Measurements from ENCODE around the gene GPA33. TPM values are rescaled to one million over a fixed set of nuclear protein-coding genes. Genes with fewer than 3 reads are reported as not detected.

Gene GPA33
- total and polyA plus RNA-seq, 9 of the 15 experiments (the other 6 are each of a cell fraction or from before 2014, with no cell fraction given): 0.13 TPM; not detected in 8

DNA sequence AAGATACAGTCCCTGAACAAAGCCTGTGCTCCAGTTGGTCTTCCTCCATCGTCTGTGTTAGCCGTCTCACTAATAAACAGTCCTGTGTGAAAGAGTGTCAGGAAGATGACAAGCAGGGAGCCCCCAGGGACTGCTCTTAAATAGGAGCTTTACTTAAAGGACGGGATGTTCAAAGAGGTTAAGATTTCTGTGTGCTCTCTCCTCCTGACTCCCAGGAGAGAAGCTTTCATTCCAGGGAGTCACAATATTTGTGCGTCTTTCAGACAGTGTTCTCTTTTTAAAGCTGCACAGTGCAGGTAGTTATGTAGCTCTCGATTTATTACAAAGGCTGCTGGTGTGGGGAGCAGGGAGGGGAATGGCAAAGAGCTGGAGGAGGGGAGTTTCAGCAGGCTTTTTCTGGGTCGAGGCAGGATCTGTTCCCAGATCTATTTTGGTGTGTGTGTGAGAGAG lies 47.2 kb upstream of the GPA33 start:
- H3K27ac ChIP-seq (ENCODE audit: extremely low read depth, low read depth, low read length): no peak overlapping the region
- ATAC-seq (no peak), FAIRE-seq (no peak), DNase-seq (ENCODE audit: extremely low read depth in 1 of 4, low spot score in 3 of 4) (no peak)
- H2AFZ ChIP-seq (ENCODE audit: low read depth, low read length): no peak overlapping the region
- no peak overlapping the region for H3K9ac ChIP-seq (ENCODE audit: insufficient read depth in 1 of 2, low read depth in 2 of 2, low read length in 2 of 2)
- H3K9me1 ChIP-seq (ENCODE audit: control insufficient read depth, insufficient read depth, low read length): no peaks in the 10 kb centered on the region
- intact Hi-C loops (cut with micrococcal nuclease): no loop called here
- CTCF ChIA-PET (ENCODE audit: low intra/inter-chr PET ratio): no interaction called here
- no peaks in the 10 kb centered on the region for H4K20me1 ChIP-seq (replicated peaks; ENCODE audit: control insufficient read depth, insufficient read depth, low read length)
- no peaks in the 10 kb centered on the region for H3K79me2 ChIP-seq (ENCODE audit: control insufficient read depth, insufficient read depth, low read length)
- peaks cover 16 to 26% of the 10 kb centered on the region in 2 experiments for H3K27me3 ChIP-seq (ENCODE audit: control insufficient read depth in 2 of 2, insufficient read depth in 2 of 2, low read length in 2 of 2)
- no peaks in the 10 kb centered on the region for H3K4me1 ChIP-seq (replicated peaks in 1 of 2; ENCODE audit: control insufficient read depth in 2 of 2, insufficient read depth in 2 of 2, low read length in 2 of 2)
- POLR2A ChIA-PET: interaction anchor here (2.0 kb wide), 1 partner anchor 11 kb away, joined by 8 read pairs; no protein-coding TSS in a partner anchor
- H3K4me2 ChIP-seq (ENCODE audit: insufficient read depth, low read length): no peak overlapping the region
- H3K4me3 ChIP-seq: no peak overlapping the region
- no peaks in the 10 kb centered on the region for H3K36me3 ChIP-seq (ENCODE audit: control insufficient read depth, insufficient read depth, low read length)
- BruUV-seq (replicated peaks): no TSS peak
- 0% methylated on average over 6 of the region's 6 CpGs for WGBS (ENCODE audit: insufficient coverage, low coverage, missing lambda C conversion rate)
- in situ Hi-C loops (cut with MboI): no loop called here
- no peaks in the 10 kb centered on the region for H3K9me3 ChIP-seq (replicated peaks; ENCODE audit: control insufficient read depth, insufficient read depth, low read depth, low read length)
- TF ChIP-seq, protein P1, sequence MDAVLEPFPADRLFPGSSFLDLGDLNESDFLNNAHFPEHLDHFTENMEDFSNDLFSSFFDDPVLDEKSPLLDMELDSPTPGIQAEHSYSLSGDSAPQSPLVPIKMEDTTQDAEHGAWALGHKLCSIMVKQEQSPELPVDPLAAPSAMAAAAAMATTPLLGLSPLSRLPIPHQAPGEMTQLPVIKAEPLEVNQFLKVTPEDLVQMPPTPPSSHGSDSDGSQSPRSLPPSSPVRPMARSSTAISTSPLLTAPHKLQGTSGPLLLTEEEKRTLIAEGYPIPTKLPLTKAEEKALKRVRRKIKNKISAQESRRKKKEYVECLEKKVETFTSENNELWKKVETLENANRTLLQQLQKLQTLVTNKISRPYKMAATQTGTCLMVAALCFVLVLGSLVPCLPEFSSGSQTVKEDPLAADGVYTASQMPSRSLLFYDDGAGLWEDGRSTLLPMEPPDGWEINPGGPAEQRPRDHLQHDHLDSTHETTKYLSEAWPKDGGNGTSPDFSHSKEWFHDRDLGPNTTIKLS (IDR thresholded peaks at IDR 0.05; ENCODE audit: borderline replicate concordance, low read depth): no peak
- no peak for TF ChIP-seq HDAC3 (IDR thresholded peaks at IDR 0.05; ENCODE audit: borderline replicate concordance, partially characterized antibody)
- TF ChIP-seq ZFP36 (IDR thresholded peaks at IDR 0.05; ENCODE audit: low read depth, low read length, partially characterized antibody): no peak
- no peak for TF ChIP-seq EGR1 (conservative IDR thresholded peaks at IDR 0.05)
- TF ChIP-seq, protein P2, sequence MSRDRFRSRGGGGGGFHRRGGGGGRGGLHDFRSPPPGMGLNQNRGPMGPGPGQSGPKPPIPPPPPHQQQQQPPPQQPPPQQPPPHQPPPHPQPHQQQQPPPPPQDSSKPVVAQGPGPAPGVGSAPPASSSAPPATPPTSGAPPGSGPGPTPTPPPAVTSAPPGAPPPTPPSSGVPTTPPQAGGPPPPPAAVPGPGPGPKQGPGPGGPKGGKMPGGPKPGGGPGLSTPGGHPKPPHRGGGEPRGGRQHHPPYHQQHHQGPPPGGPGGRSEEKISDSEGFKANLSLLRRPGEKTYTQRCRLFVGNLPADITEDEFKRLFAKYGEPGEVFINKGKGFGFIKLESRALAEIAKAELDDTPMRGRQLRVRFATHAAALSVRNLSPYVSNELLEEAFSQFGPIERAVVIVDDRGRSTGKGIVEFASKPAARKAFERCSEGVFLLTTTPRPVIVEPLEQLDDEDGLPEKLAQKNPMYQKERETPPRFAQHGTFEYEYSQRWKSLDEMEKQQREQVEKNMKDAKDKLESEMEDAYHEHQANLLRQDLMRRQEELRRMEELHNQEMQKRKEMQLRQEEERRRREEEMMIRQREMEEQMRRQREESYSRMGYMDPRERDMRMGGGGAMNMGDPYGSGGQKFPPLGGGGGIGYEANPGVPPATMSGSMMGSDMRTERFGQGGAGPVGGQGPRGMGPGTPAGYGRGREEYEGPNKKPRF (IDR thresholded peaks at IDR 0.05; ENCODE audit: low read depth, low read length): no peak
- TF ChIP-seq KDM1A (IDR thresholded peaks at IDR 0.05): no peak
- TF ChIP-seq FOXJ2 (tag; IDR thresholded peaks at IDR 0.05): no peak
- no peak for TF ChIP-seq PRPF4 (IDR thresholded peaks at IDR 0.05; ENCODE audit: insufficient read depth, low read depth, low read length, poor library complexity, severe bottlenecking)
- TF ChIP-seq CC2D1A (IDR thresholded peaks at IDR 0.05): no peak
- TF ChIP-seq ZNF57 (CRISPR knock-in tag; IDR thresholded peaks at IDR 0.05): no peak
- no peak for TF ChIP-seq FOXJ3 (CRISPR knock-in tag; IDR thresholded peaks at IDR 0.05)
